ENCODE measurements around the gene DCAF11. TPM values are rescaled to one million over a fixed set of nuclear protein-coding genes. Genes with fewer than 3 reads are reported as not detected.

Gene DCAF11
- total RNA-seq, 2 experiments from 2014 or later: 74.8 to 75.3 TPM

GRCh38 chr14:24092505-24093206, 21.9 kb upstream of the DCAF11 start:
- no peaks in the 10 kb centered on the region for H3K27me3 Mint-ChIP-seq
- ChIA-PET CTCF (interaction anchor here (0.7 to 7.3 kb wide), 3 partner anchors 10 to 149 kb away, joined by 3 to 63 read pairs (median 3); partner anchors contain the start of gene TINF2), POLR2A (interaction anchor here (1.3 to 8.5 kb wide), 8 partner anchors 12 to 85 kb away, joined by 3 to 89 read pairs (median 18); partner anchors contain the start of genes DCAF11, IRF9, NRL and PSME2)

GRCh38 chr14:24093207-24093900, 21.2 kb upstream of the DCAF11 start:
- TF ChIP-seq CTCF (IDR thresholded peaks at IDR 0.05): no peak
- ChIA-PET CTCF (interaction anchor here (0.7 to 7.3 kb wide), 3 partner anchors 11 to 149 kb away, joined by 3 to 63 read pairs (median 3); partner anchors contain the start of gene TINF2), POLR2A (interaction anchor here (1.3 to 8.5 kb wide), 11 partner anchors 13 to 149 kb away, joined by 3 to 89 read pairs (median 14); partner anchors contain the start of genes DCAF11, EMC9, IRF9 and NRL)
- peak overlapping the region; percentile 97 for H3K4me3 Mint-ChIP-seq
- no peaks in the 10 kb centered on the region for H3K9me3 Mint-ChIP-seq
- intact Hi-C loops (cut with DNase I, micrococcal nuclease): loop anchor here in 1 of 2 experiments (10.0 kb wide), 1 partner anchor 119 kb away; no protein-coding TSS in a partner anchor
- Histone ChIP-seq H3K9me3 (ENCODE audit: control insufficient read depth in 1 of 2, insufficient read depth in 1 of 2, low read length in 2 of 2) (no peaks in the 10 kb centered on the region), H3K4me1 (ENCODE audit: insufficient read depth, low read length) (peaks cover 29% of the 10 kb centered on the region), H3K36me3 (ENCODE audit: insufficient read depth, low read length) (peaks cover 6% of the 10 kb centered on the region), H3K27me3 (ENCODE audit: control insufficient read depth in 1 of 2, insufficient read depth in 2 of 2, low read length in 2 of 2) (no peaks in the 10 kb centered on the region), H3K27ac (ENCODE audit: low read depth in 1 of 2, low read length in 2 of 2) (peak overlapping the region in 1 of 2 donors; percentile 78), H3K4me3 (ENCODE audit: low read length) (peak overlapping the region; percentile 97)
- H3K27me3 Mint-ChIP-seq: no peaks in the 10 kb centered on the region
- DNase-seq: no peak
- H3K4me1 Mint-ChIP-seq (ENCODE audit: low read depth): peaks cover 37% of the 10 kb centered on the region
- ATAC-seq (ENCODE audit: poor library complexity): no peak
- peaks cover 15% of the 10 kb centered on the region for H3K36me3 Mint-ChIP-seq (ENCODE audit: low read depth)
- peak overlapping the region; percentile 90 for H3K27ac Mint-ChIP-seq

More at GRCh38 chr14:24092505-24093206, 21.9 kb upstream of the DCAF11 start:
- no peak overlapping the region for H3K4me3 ChIP-seq (ENCODE audit: low read length)
- H3K27ac ChIP-seq (ENCODE audit: low read depth in 1 of 2, low read length in 2 of 2): no peak overlapping the region
- H3K4me3 Mint-ChIP-seq: peak overlapping the region; percentile 97
- peaks cover 37% of the 10 kb centered on the region for H3K4me1 Mint-ChIP-seq (ENCODE audit: low read depth)
- DNase-seq (peak in 2 of 14 experiments; percentile 29 to 37), ATAC-seq (ENCODE audit: poor library complexity) (no peak)
- H3K36me3 ChIP-seq (ENCODE audit: insufficient read depth, low read length): peaks cover 3% of the 10 kb centered on the region
- no peak for TF ChIP-seq CTCF (IDR thresholded peaks at IDR 0.05)
- H3K4me1 ChIP-seq (ENCODE audit: insufficient read depth, low read length): peaks cover 29% of the 10 kb centered on the region
- no peaks in the 10 kb centered on the region for H3K9me3 Mint-ChIP-seq
- H3K27me3 ChIP-seq (ENCODE audit: control insufficient read depth in 1 of 2, insufficient read depth in 2 of 2, low read length in 2 of 2): no peaks in the 10 kb centered on the region
- intact Hi-C loops (cut with DNase I, micrococcal nuclease): loop anchor here in 1 of 2 experiments (10.0 kb wide), 1 partner anchor 118 kb away; no protein-coding TSS in a partner anchor
- H3K27ac Mint-ChIP-seq: peak overlapping the region; percentile 90
- H3K9me3 ChIP-seq (ENCODE audit: control insufficient read depth in 1 of 2, insufficient read depth in 1 of 2, low read length in 2 of 2): no peaks in the 10 kb centered on the region
- peaks cover 15% of the 10 kb centered on the region for H3K36me3 Mint-ChIP-seq (ENCODE audit: low read depth)
